NCI-H1092 treated with DMSO at 0.1 percent for 48 hours (cell line): ENCODE measurements around the gene MCRIP2.
"Not testable (repeated sequence)": the region's sequence is repeated elsewhere in the genome, so short reads cannot be mapped to it uniquely, and the experiment has no call there.

Experiments
- DNase-seq: peaks from one replicate; lab custom pipeline; 2025; lab: John Stamatoyannopoulos, UW

Gene MCRIP2

DNA sequence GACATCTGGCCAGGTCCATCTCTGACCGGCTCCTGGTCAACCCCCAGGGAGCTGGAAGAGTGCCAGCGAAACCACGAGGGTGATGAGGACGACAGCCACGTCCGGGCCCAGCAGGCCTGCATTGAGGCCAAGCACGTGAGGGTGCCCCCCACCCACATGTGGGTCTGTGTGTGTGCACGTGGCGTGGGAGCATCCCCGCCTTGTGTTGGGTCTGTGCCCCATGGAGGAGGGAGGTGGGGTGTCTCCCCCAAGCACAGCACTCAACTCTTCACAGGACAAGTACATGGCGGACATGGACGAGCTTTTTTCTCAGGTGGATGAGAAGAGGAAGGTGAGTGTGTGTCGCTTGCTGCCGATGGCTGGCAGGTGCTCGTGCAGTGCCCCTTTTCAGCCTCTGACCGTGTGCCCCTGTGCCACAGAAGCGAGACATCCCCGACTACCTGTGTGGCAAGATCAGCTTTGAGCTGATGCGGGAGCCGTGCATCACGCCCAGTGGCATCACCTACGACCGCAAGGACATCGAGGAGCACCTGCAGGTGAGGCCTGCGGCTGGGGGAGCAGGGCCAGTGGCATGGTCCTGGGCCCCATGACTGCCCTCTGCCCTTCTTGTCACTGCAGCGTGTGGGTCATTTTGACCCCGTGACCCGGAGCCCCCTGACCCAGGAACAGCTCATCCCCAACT, 40.3 kb downstream of the MCRIP2 start:
- no peak for DNase-seq

DNA sequence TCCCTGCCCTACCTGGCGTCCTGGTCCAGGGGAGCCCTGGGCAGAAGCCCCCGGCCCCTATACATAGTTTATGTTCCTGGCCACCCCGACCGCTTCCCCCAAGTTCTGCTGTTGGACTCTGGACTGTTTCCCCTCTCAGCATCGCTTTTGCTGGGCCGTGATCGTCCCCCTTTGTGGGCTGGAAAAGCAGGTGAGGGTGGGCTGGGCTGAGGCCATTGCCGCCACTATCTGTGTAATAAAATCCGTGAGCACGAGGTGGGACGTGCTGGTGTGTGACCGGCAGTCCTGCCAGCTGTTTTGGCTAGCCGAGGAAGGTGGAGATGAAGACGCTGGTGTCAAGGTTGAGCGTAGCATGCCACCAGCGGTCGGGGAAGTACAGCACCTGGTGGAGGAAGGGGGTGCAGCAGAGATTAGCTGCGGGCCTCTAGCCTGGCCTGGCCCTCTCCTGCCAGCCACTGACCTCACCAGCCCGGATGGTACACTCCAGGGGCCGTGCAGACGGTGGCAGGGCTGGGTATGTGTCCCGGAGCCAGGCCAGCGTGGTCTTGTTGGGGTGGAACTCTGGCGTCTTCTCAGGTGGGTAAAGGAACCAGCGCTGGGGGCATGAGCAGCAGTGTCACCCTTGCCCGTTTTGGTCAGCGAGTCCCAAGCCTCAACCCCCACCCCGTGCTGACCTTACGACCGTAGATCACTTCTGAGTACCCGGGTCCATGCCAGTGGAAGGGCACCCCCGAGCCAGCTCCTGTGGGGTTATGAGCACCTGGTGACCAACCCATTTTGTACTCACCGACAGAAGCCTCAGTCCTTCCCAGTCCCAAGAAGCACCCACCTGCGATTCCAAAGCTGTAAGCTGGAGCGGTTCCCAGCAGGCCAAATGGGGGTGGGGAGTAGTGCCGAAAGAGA, 41.1 kb downstream of the MCRIP2 start:
- DNase-seq = no peak

DNA sequence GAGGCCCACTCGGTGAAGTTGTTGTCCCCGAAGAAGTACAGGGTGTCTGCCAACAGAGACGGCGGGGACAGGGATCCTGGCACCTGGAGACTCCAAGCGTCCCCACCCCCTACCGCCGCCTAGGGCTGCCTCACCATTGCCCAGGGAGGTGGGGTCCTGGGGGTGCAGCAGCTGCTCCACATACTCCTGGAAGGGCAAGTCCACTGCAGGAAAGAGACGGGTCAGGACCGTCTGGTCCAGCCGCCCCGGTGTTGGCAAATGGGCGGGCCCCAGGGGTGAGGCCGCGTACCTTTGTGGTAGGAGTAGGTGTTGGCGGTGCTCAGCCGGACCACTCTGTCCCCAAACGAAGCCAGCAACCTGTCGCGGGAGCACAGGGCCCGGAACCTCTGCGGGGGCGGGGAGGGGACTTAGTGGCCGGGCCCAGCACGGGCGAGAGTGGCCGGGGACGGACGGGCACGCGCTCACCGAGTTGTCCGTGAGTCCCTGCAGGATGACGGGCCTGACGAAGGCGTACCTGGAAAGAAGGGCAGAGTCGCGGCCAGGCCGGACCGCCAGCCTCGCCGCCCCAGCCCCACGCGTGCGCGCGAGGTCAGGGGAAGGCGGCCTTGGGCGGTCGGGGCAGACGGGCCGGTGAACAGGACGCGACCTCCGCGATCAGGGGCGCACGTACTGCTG, 41.9 kb downstream of the MCRIP2 start:
- no peak for DNase-seq

GRCh38 chr16:684071-684794, 42.6 kb downstream of the MCRIP2 start, which contains the start of gene JMJD8:
JMJD8 (minus strand) TSS chr16:684334; CDS start chr16:684319, 15 bp downstream.
- peak; percentile 96 for DNase-seq

DNA sequence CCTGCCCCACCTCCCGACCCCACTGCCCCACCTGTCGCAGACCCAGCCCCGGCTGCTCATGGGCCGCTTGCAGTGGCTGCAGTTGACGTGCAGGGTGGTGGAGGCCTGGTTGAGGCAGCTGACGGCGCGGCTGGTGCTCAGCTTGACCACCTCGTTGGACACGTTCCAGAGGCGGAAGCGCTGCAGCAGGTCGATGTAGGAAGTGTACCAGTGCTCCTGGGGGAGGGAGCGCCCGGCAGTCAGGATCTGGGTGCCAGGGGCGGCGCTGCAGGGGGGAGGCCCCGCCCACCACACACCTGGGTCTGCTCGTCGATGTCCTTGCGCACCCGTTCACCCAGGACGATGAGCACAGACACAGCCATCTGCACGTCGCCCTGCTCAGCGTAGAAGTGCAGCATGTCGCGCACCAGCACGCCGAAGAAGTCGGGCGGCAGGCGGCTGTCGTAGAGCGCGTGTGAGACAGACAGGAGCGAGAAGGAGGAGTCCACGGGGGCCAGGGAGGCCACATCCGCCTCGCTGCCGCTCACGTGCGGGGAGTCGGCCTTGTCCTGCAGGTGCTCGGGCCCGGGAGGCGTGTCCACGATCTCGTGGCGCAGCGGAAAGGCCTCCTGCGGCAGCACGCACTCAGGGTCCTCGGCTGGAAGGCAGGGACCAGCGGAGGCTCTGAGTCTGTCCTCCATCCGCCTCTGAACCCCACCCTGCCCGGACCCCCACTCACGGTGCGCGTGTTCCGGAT, 43.5 kb downstream of the MCRIP2 start:
- peak; percentile 52 for DNase-seq

GRCh38 chr16:685967-686366, 44.3 kb downstream of the MCRIP2 start:
- DNase-seq = no peak

DNA sequence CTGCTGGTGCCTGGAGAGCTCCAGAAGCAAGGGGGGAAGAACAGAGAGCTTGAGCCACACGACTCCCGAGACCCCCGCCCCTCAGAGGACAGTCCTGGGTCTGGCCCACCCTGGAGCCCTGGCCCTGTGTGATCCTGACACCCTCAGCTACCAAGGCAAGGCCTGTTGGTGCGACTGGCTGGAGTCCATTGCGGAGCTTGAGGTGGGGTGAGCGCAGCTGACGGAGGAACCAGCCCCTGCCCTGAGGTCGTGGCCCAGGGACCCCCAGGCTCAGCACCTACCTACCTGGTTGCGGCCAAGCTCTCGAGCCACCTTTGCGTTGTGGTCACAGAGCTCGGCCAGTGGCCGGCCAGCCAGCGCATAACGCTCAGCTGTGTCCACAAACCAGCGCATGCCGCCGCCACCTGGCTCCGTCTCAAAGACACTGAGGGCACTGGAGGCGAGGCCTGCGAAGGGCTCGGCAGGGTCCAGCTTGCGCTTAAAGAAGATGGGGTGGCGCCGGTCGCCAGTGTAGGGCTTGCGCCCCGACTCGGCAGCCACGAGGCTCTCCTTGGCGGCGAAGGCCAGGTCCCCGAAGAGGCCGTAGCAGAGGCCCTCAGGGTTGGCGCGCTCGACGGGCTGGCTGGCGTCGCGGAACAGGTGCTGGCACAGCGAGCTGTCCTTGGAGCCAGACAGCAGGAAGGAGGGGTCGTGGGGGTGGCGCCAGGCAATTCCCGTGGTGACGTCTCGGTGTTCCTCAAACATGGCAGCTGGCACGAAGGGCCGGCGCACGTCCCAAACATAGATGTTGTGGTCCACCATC, 45.0 kb downstream of the MCRIP2 start:
- DNase-seq = no peak

DNA sequence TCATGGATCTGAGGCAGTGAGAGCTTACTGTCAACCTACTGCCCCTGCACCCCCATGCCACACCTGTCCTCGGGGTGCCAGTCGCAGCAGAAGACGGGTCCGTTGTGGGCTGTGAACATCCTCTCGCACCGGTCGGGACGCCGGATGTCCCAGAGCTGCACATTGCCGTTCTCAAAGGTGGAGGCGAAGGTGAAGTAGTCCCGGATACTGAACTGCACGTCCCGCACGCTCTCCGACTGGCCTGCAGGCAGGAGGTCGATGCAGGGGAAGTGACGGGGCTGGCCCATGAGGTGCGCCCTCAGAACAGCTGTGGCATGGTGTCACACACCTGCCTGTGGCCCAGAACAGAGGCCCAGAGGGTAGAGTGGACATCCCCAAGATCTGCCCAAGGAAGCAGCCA, 45.9 kb downstream of the MCRIP2 start:
- no peak for DNase-seq

- DNase-seq = no peak
Measured at GRCh38 chr16:689175-689897, 47.7 kb downstream of the MCRIP2 start.

GRCh38 chr16:691242-691641, 49.6 kb downstream of the MCRIP2 start:
- DNase-seq = not testable (repeated sequence)

DNA sequence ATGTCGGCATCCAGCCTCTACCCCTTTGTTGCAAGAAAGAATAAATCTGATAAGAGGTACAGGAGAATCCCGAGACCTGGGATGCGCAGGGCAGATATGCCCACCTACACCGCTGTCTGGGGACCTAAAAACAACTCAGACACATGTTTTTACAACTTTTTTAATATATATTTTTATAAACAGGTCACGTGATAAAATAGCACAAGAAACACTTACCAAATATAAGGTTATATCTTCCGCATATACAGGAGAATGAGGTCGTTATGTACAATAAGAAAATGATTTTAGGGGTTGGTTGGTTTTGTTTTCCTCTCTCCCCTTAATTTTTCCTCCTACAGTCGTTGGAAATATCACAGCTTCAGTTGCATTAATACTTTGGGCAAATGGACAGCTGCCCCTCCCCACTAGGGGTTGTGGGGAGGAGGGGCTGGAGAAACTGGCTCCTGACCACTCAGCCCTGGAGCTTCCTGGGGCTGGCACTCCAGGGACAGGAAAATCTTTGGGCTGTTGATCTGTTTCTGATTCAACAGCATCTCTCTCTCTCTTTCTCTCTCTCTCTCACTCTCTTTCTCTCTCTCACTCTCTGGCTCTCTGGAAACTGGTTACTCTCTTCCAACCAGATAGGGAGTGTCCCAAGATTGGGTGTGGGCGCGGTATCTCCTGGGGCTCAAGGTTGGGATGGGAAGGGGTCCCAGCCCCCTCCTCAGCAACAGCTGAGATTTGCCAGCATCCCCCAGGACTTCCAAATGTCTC, 50.9 kb downstream of the MCRIP2 start:
- DNase-seq = no peak

- no peak for DNase-seq
Measured at GRCh38 chr16:693364-693763, 51.7 kb downstream of the MCRIP2 start.

GRCh38 chr16:693766-694165, 52.1 kb downstream of the MCRIP2 start:
- no peak for DNase-seq

DNA sequence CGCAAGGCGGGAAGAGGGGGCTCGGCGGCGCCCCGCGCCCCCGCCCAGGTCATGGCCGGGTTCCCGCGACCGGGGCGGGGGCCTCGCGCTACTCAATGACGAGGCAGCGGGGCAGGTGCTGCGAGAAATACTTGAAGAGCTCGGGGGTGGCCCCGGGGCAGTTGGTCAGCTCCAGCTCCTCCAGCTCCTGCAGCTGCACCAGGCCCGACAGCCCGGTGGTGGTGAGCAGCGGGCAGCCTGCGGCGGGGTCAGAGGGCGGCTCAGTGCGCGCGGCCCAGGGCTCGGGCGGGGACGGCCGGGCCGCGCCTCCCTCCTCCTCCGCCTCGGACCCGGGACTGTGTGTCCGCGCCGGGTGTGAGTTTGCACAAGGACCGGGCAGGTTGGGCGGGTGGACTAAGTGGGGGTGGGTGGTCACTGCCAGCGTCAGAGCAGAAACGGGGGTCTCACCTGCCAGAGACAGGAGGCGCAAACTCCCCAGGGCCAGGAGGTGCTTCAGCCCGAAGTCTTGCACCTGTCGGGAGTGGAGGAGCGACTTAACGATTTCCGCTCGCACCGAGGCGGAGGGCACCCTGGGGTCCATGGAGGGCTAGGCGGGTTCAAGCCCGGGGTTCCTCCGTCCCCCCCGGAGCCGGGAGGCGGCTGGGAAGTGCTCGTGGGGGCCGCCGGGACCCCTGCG, 52.7 kb downstream of the MCRIP2 start:
- DNase-seq = no peak

GRCh38 chr16:694863-695354, 53.3 kb downstream of the MCRIP2 start:
- DNase-seq = no peak

DNA sequence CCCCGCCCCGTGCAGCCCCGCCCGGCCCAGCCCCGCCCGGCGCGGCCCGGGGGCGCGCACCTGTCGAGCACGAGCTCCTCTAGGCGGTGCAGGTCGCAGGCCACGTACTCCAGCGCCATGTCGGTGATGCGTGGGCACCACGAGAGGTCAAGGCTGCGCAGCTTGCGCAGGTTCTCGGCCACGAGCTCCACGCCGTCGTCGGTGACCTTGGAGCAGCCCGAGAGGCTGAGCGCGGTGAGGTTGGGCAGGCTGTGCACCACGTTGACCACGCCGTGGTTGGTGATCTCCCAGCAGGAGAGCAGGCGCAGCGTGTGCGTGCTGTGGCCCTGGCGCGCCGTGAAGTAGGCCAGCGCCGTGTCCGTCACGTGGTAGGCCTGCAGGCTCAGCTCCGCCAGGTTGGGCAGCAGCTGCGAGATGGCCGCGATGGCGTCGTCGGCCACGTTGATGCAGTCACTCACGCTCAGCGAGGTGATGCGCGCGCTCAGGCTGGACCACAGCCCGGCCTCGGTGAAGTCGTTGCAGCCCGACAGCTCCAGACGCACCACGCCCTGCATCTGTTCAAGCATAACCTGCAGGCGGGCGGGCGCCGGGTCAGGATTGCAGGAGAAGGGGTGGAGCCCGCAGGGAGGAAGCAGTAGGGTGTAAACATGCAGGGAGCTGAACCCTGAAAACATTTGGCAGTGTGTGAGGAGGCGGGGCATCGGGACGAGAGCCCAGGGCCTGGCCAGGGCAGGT, 53.9 kb downstream of the MCRIP2 start:
- peak; percentile 79 for DNase-seq
